Endothelial cell of umbilical vein (primary cell): ENCODE results near the gene PRRG2. TPM values are rescaled to one million over a fixed set of nuclear protein-coding genes. Genes with fewer than 3 reads are reported as not detected.
A peak's percentile ranks its signal among the peaks of the same experiment; 100 is the strongest.

ENCODE experiments used
- BruUV-seq: library from RNA; stranded (reverse); fragments of 400-500 nt; replicated peaks from 2 replicates; lab custom pipeline; 2021; lab: Mats Ljungman, UMichigan
- CTCF ChIA-PET: fragments of 300-600, 350-600 bp; sonication (Branson Sonifier 250); formaldehyde crosslinking; loops from one replicate; lab custom pipeline; 2021; ENCODE audit warnings: antibody characterized with exemption, inconsistent platforms; lab: Charles Lee
- POLR2A ChIA-PET: fragments of 300-600, 350-600 bp; sonication (Branson Sonifier 250); formaldehyde crosslinking; loops from one replicate; lab custom pipeline; 2021; ENCODE audit warnings: antibody characterized with exemption, inconsistent platforms; lab: Charles Lee
- DNase-seq: peaks from one replicate; pipeline ENCODE4 v3.0.0-alpha.2; 2011; ENCODE audit warnings: low read depth, low spot score
- FAIRE-seq: peaks from 2 replicates; lab custom pipeline; 2011; peaks lifted over from hg19 to GRCh38; lab: Jason Lieb, UNC
- H2AFZ ChIP-seq: 2 replicates; pipeline ENCODE4 v1.6.0; 2012; ENCODE audit warnings: low read depth, low read length, control low read depth, inconsistent platforms
- H3K27ac ChIP-seq: 2 replicates; pipeline ENCODE4 v1.5.1; 2011; ENCODE audit warnings: low read depth, mild to moderate bottlenecking, control low read depth, low read length, moderate library complexity; ENCODE audit not compliant: insufficient read depth
- H3K27me3 ChIP-seq, 2 experiments: 2 replicates each; pipeline versions ENCODE4 v1.6.0 to v1.6.1; 2011; ENCODE audit warnings: low read length in 2 of 2, mixed read lengths in 1 of 2; ENCODE audit not compliant: control insufficient read depth in 2 of 2, insufficient read depth in 2 of 2
- H3K36me3 ChIP-seq, 2 experiments: 2 replicates in 1 of 2; 3 replicates in 1 of 2; pipeline ENCODE4 v1.5.1; 2011; ENCODE audit warnings: low read length in 2 of 2, mild to moderate bottlenecking in 1 of 2, moderate library complexity in 1 of 2; ENCODE audit not compliant: control insufficient read depth in 2 of 2, insufficient read depth in 2 of 2; ENCODE audit errors: extremely low read depth in 1 of 2
- H3K4me1 ChIP-seq: 3 replicates; pipeline ENCODE4 v1.5.1; 2011; ENCODE audit warnings: mild to moderate bottlenecking, low read length; ENCODE audit not compliant: control insufficient read depth, insufficient read depth; ENCODE audit errors: extremely low read depth
- H3K4me2 ChIP-seq: 2 replicates; pipeline ENCODE4 v1.6.1; 2011; ENCODE audit warnings: low read length, control low read depth, mixed read lengths; ENCODE audit not compliant: insufficient read depth
- H3K4me3 ChIP-seq, 3 experiments: fragments of 200-600 bp in 1 of 3; sonication (generic), shearing (Covaris generic) in 1 of 3; replicated peaks in 1 of 3; 2 replicates each; pipeline ENCODE4 v1.5.1; 2011 to 2016; ENCODE audit warnings: control low read depth in 3 of 3, low read length in 3 of 3, mild to moderate bottlenecking in 2 of 3, inconsistent platforms in 1 of 3, low read depth in 1 of 3, moderate library complexity in 1 of 3; ENCODE audit not compliant: insufficient read depth in 1 of 3
- H3K79me2 ChIP-seq: 2 replicates; pipeline ENCODE4 v1.6.0; 2012; ENCODE audit warnings: low read length, inconsistent platforms; ENCODE audit not compliant: control insufficient read depth, insufficient read depth
- H3K9ac ChIP-seq: replicated peaks from 2 replicates; pipeline ENCODE3; 2011; ENCODE audit warnings: low read length, control low read depth; ENCODE audit not compliant: insufficient read depth; ENCODE audit errors: extremely low read depth
- H3K9me1 ChIP-seq: replicated peaks from 3 replicates; pipeline ENCODE4 v1.6.0; 2011; ENCODE audit warnings: mild to moderate bottlenecking, low read length; ENCODE audit not compliant: control insufficient read depth, insufficient read depth; ENCODE audit errors: extremely low read depth
- H3K9me3 ChIP-seq: replicated peaks from 2 replicates; pipeline ENCODE4 v1.5.1; 2012; ENCODE audit warnings: low read length, inconsistent platforms; ENCODE audit not compliant: control insufficient read depth, insufficient read depth
- H4K20me1 ChIP-seq: replicated peaks from 2 replicates; pipeline ENCODE3; 2011; ENCODE audit warnings: mild to moderate bottlenecking, low read length; ENCODE audit not compliant: control insufficient read depth, insufficient read depth; ENCODE audit errors: extremely low read depth
- EZH2 ChIP-seq: IDR thresholded peaks from 2 replicates; pipeline ENCODE4 v1.6.1; 2012; ENCODE audit warnings: borderline replicate concordance, low read depth, mild to moderate bottlenecking, moderate library complexity, low read length, inconsistent platforms; ENCODE audit not compliant: severe bottlenecking
- FOS ChIP-seq: IDR thresholded peaks from 2 replicates; pipeline ENCODE4 v1.6.1; 2011; ENCODE audit warnings: mild to moderate bottlenecking, low read length, moderate library complexity, borderline replicate concordance; ENCODE audit not compliant: insufficient read depth
- GATA2 ChIP-seq: IDR thresholded peaks from 2 replicates; pipeline ENCODE4 v1.7.0; 2011; ENCODE audit warnings: low read depth, mild to moderate bottlenecking, moderate library complexity, mixed read lengths, low read length; ENCODE audit not compliant: insufficient read length, insufficient read depth
- JUN ChIP-seq: IDR thresholded peaks from 2 replicates; pipeline ENCODE4 v1.6.1; 2011; ENCODE audit warnings: borderline replicate concordance, low read depth; ENCODE audit not compliant: insufficient read length, insufficient read depth
- MYC ChIP-seq: IDR thresholded peaks from one replicate; pipeline ENCODE4 v1.6.1; 2011; ENCODE audit warnings: mild to moderate bottlenecking, low read depth, low read length
- POLR2A ChIP-seq: IDR thresholded peaks from 2 replicates; pipeline ENCODE4 v1.6.1; 2012; ENCODE audit warnings: low read depth, mild to moderate bottlenecking, control low read depth, low read length
- POLR2AphosphoS5 ChIP-seq: IDR thresholded peaks from 2 replicates; pipeline ENCODE4 v1.6.1; 2012; ENCODE audit warnings: low read depth, mild to moderate bottlenecking, control low read depth, low read length, moderate library complexity; ENCODE audit not compliant: insufficient read depth
- dilution Hi-C: fragments of 300-500 bp; cut with MboI; formaldehyde crosslinking; loops from one replicate; pipeline ENCODE4 v1.15.0; 2019; ENCODE audit warnings: low sequenced_read_pairs; ENCODE audit not compliant: extremely low pct_ligation_motif_present
- intact Hi-C: fragments of 100-400 bp; cut with micrococcal nuclease; formaldehyde crosslinking; loops from one replicate; pipeline ENCODE4 v1.10.0; 2022
- polyA plus RNA-seq, 4 experiments: library from polyadenylated mRNA; depleted of rRNA in 3 of 4; stranded (reverse) in 3 of 4; unstranded in 1 of 4; fragments of >200 nt; gene quantifications; 2 replicates each; pipeline versions ENCODE4 v1.2.1 to v1.2.3, GENCODE V29; 2011 to 2012; ENCODE audit warnings: missing spikeins in 1 of 4
- total RNA-seq: library from RNA; stranded (reverse); gene quantifications from 2 replicates; pipeline ENCODE4 v1.2.3, GENCODE V29; 2021
- TF ChIP-seq, protein P1 (sequence below): IDR thresholded peaks from 2 replicates; pipeline ENCODE4 v1.6.1; 2011; ENCODE audit not compliant: insufficient read depth, insufficient read length
- TF ChIP-seq, protein P2 (sequence below), 2 donors: IDR thresholded peaks; 1 replicate in 1 of 2; 2 replicates in 1 of 2; pipeline ENCODE4 v1.5.1; 2011; ENCODE audit warnings: low read length in 2 of 2, mild to moderate bottlenecking in 2 of 2, moderate library complexity in 2 of 2, control low read depth in 1 of 2, inconsistent platforms in 1 of 2, low read depth in 1 of 2; ENCODE audit not compliant: insufficient read depth in 1 of 2; ENCODE audit errors: extremely low read depth in 1 of 2

The PRRG2 gene
- total and polyA plus RNA-seq, 2 donors (not counting 3 experiments of a cell fraction or from before 2014, with no cell fraction given) = 2.6 to 2.9 TPM

DNA sequence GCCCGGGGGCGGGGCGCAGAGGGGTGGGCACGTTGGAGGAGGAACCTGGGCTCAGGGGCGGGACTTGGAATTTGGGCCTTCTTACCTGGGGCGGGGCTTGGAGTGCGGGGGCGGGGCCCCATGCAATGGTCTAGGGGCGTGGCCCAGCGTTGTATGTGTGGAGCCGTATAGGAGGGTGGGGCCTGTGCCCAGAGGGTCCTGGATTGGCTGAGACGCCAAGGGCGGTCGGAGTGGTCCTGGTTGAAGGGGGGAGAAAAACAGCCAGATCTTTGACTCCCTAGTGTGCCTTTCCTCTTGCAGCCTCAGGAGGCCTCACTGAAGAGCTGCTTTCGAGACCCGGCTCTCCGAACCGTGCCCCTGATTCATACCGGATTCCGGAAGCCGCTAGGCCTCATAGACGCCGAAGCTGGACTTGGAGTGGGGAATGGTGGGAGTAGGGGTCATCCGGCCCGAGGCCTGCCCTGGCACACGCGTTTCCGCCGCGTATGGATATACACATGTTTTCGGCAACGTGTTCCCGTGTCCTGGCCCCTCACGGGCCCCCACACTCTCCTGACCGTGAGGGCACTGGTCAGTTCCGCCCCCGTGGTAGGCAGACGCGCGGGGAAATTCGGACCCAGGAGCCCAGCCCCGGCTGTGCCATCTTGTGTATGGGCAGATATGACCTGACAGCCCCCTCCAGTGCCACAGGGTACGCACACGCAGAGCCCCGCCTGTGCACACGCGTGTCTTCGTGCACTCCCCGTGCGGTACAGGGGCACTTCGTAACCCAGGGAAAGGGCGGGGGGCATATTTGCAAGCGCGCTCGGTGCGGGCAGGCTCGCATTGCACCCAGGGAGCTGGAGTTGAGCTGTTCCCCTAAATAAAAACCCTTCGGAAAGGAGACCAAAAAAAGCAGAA, 9.2 kb downstream of the PRRG2 start:
- Histone ChIP-seq H3K36me3 (peaks cover 3 to 6% of the 10 kb centered on the region in 2 experiments), H3K4me3 (peak overlapping the region; percentile 3 to 88 (median 45)), H3K27ac (peak overlapping the region; percentile 83), H3K4me2 (peak overlapping the region; percentile 68), H4K20me1 (no peaks in the 10 kb centered on the region), H3K79me2 (peaks cover 31% of the 10 kb centered on the region), H2AFZ (no peak overlapping the region), H3K9me1 (no peaks in the 10 kb centered on the region), H3K9ac (peak overlapping the region; percentile 68), H3K9me3 (no peaks in the 10 kb centered on the region), H3K4me1 (peaks cover 16% of the 10 kb centered on the region), H3K27me3 (no peaks in the 10 kb centered on the region)
- DNase-seq (peak; percentile 96), FAIRE-seq (peak; percentile 99)
- TF ChIP-seq MYC = peak; percentile 90
- TF ChIP-seq JUN = no peak
- TF ChIP-seq POLR2A = peak; percentile 85
- TF ChIP-seq FOS = peak; percentile 62
- peak; percentile 87 for TF ChIP-seq POLR2AphosphoS5
- TF ChIP-seq, protein P1, sequence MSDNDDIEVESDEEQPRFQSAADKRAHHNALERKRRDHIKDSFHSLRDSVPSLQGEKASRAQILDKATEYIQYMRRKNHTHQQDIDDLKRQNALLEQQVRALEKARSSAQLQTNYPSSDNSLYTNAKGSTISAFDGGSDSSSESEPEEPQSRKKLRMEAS = peak; percentile 62
- TF ChIP-seq, protein P2, sequence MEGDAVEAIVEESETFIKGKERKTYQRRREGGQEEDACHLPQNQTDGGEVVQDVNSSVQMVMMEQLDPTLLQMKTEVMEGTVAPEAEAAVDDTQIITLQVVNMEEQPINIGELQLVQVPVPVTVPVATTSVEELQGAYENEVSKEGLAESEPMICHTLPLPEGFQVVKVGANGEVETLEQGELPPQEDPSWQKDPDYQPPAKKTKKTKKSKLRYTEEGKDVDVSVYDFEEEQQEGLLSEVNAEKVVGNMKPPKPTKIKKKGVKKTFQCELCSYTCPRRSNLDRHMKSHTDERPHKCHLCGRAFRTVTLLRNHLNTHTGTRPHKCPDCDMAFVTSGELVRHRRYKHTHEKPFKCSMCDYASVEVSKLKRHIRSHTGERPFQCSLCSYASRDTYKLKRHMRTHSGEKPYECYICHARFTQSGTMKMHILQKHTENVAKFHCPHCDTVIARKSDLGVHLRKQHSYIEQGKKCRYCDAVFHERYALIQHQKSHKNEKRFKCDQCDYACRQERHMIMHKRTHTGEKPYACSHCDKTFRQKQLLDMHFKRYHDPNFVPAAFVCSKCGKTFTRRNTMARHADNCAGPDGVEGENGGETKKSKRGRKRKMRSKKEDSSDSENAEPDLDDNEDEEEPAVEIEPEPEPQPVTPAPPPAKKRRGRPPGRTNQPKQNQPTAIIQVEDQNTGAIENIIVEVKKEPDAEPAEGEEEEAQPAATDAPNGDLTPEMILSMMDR (IDR thresholded peaks at IDR 0.05; ENCODE audit: extremely low read depth in 1 of 2, insufficient read depth in 1 of 2, low read depth in 1 of 2, low read length in 2 of 2) = peak in 1 of 2 donors; percentile 26
- no peak for TF ChIP-seq GATA2
- no peak for TF ChIP-seq EZH2
- dilution Hi-C loops (no loop called here), intact Hi-C loops (loop anchor here (1.0 to 5.0 kb wide), 5 partner anchors 10 to 277 kb away; partner anchors contain the start of genes BCL2L12, IRF3, NOSIP and PNKP)
- CTCF ChIA-PET = interaction anchor here (0.6 to 1.2 kb wide), 6 partner anchors 10 to 91 kb away, joined by 3 to 11 read pairs (median 4); partner anchors contain the start of gene NOSIP
- POLR2A ChIA-PET = interaction anchor here (0.6 to 1.2 kb wide), 4 partner anchors 10 to 52 kb away, joined by 3 to 11 read pairs (median 3); partner anchors contain the start of genes NOSIP, RRAS and SCAF1
- BruUV-seq = TSS peak; percentile 70
